ENCODE measurements around the gene TSN. TPM values are rescaled to one million over a fixed set of nuclear protein-coding genes. Genes with fewer than 3 reads are reported as not detected.

TSN gene
- total RNA-seq, 1 experiment from 2014 or later, result 70.4 TPM

DNA sequence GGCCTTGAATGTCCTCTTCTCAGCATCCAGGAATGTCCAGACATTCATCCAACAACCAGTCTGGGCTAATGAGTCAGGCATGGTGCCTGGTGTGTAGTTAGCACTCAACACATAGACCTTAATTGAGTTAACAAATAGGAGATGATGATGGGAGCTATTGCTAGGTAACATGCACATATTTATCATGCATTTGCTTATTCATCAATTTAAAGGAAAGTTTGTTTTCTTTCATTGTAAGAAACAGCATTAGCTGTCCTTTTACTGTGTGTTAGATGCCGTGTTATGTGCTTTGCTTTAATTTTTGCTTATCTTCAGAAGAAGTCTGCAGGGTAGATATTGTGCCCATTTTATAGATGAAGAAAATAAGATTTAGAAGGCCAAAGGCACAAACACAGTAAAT is 43.2 kb downstream of the TSN start:
- TF ChIP-seq, protein P1, sequence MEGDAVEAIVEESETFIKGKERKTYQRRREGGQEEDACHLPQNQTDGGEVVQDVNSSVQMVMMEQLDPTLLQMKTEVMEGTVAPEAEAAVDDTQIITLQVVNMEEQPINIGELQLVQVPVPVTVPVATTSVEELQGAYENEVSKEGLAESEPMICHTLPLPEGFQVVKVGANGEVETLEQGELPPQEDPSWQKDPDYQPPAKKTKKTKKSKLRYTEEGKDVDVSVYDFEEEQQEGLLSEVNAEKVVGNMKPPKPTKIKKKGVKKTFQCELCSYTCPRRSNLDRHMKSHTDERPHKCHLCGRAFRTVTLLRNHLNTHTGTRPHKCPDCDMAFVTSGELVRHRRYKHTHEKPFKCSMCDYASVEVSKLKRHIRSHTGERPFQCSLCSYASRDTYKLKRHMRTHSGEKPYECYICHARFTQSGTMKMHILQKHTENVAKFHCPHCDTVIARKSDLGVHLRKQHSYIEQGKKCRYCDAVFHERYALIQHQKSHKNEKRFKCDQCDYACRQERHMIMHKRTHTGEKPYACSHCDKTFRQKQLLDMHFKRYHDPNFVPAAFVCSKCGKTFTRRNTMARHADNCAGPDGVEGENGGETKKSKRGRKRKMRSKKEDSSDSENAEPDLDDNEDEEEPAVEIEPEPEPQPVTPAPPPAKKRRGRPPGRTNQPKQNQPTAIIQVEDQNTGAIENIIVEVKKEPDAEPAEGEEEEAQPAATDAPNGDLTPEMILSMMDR (conservative IDR thresholded peaks at IDR 0.05), result no peak
- no peak for TF ChIP-seq EZH2 (IDR thresholded peaks at IDR 0.05; ENCODE audit: low read depth)
- no peak overlapping the region for H3K4me2 ChIP-seq
- ChIA-PET CTCF (no interaction called here), POLR2A (ENCODE audit: unreplicated experiment) (interaction anchor here (0.6 kb wide), 1 partner anchor 43 kb away, joined by 3 read pairs; no protein-coding TSS in a partner anchor)
- H4K20me1 ChIP-seq (ENCODE audit: insufficient read depth), result no peaks in the 10 kb centered on the region
- no peaks in the 10 kb centered on the region for H3F3A ChIP-seq (ENCODE audit: insufficient read depth, low read depth)
- no peak for DNase-seq
- no TSS peak for BruUV-seq (replicated peaks)
- H3K79me2 ChIP-seq (ENCODE audit: low read depth), result no peaks in the 10 kb centered on the region
- H3K27ac ChIP-seq, result no peak overlapping the region
- H3K9me3 ChIP-seq (ENCODE audit: insufficient read depth, low read depth), result peaks cover 4% of the 10 kb centered on the region; the same call in 1 of the 2 replicates
- no peak overlapping the region for H2AFZ ChIP-seq
- peaks cover 94% of the 10 kb centered on the region for H3K27me3 ChIP-seq (ENCODE audit: insufficient read depth, low read depth)
- no peaks in the 10 kb centered on the region; the same call in 1 of the 2 replicates for H3K9me2 ChIP-seq (ENCODE audit: insufficient read depth)
- H3K4me1 ChIP-seq (replicated peaks; ENCODE audit: insufficient read depth), result no peaks in the 10 kb centered on the region
- H3K4me3 ChIP-seq, result no peak overlapping the region
- intact Hi-C loops (cut with micrococcal nuclease; ENCODE audit: unreplicated experiment), result no loop called here
- H3K36me3 ChIP-seq (ENCODE audit: low read depth), result no peaks in the 10 kb centered on the region

DNA sequence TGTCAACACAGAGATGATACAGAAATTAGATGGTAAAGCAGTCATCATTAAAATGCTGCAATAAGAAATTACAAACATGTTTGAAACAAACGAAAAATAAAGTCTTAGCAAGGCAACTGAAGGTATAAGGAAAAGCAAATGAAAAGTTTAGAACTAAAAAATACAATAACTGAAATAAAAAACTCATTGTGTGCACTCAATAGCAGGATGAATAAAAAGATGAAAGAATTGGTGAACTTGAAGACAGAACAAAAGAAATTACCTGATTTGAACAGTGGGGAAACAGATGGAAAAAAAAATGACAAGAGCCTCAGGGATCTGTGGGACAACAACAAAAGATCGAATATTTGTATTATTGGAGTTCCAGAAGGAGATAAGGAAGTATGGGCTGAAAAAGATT is 46.5 kb downstream of the TSN start:
- ChIA-PET CTCF (no interaction called here), POLR2A (ENCODE audit: unreplicated experiment) (no interaction called here)
- TF ChIP-seq, protein P1 (conservative IDR thresholded peaks at IDR 0.05), result no peak
- TF ChIP-seq EZH2 (IDR thresholded peaks at IDR 0.05; ENCODE audit: low read depth), result no peak
- DNase-seq, result no peak
- Histone ChIP-seq H3K36me3 (ENCODE audit: low read depth) (no peaks in the 10 kb centered on the region), H3K27me3 (ENCODE audit: insufficient read depth, low read depth) (peaks cover 92% of the 10 kb centered on the region), H4K20me1 (ENCODE audit: insufficient read depth) (no peaks in the 10 kb centered on the region), H3K9me2 (ENCODE audit: insufficient read depth) (no peaks in the 10 kb centered on the region; the same call in 1 of the 2 replicates), H3K4me2 (no peak overlapping the region), H3K79me2 (ENCODE audit: low read depth) (no peaks in the 10 kb centered on the region), H3K27ac (no peak overlapping the region), H3K4me1 (replicated peaks; ENCODE audit: insufficient read depth) (no peaks in the 10 kb centered on the region), H3F3A (ENCODE audit: insufficient read depth, low read depth) (no peaks in the 10 kb centered on the region), H2AFZ (no peak overlapping the region), H3K4me3 (no peak overlapping the region), H3K9me3 (ENCODE audit: insufficient read depth, low read depth) (peaks cover 4% of the 10 kb centered on the region; the same call in 1 of the 2 replicates)
- BruUV-seq (replicated peaks), result no TSS peak
- intact Hi-C loops (cut with micrococcal nuclease; ENCODE audit: unreplicated experiment), result no loop called here

DNA sequence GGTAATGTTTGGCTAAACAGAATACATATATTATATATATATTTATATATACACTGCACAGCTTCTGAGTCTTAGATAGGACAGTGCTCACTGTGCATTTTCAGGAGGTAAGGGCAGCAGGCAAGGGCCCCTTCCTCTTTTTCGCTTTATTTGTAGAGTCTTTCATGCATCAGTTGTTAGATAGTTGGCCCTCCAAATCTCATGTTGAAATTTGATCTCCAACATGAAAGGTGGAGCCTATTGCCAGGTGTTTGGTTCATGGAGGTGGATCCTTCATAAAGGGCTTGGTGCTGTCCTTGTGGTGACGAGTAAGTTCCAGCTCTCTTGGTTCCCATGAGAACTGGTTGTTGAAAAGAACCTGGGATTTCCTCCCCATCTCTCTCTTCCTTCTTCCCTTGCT is 48.1 kb downstream of the TSN start:
- H3K27me3 ChIP-seq (ENCODE audit: insufficient read depth, low read depth), result peaks cover 95% of the 10 kb centered on the region
- peaks cover 4% of the 10 kb centered on the region; the same call in 1 of the 2 replicates for H3K9me3 ChIP-seq (ENCODE audit: insufficient read depth, low read depth)
- H3K36me3 ChIP-seq (ENCODE audit: low read depth), result no peaks in the 10 kb centered on the region
- CTCF ChIA-PET, result interaction anchor here (0.6 kb wide), 1 partner anchor 302 kb away, joined by 3 read pairs; no protein-coding TSS in a partner anchor
- intact Hi-C loops (cut with micrococcal nuclease; ENCODE audit: unreplicated experiment), result no loop called here
- TF ChIP-seq EZH2 (IDR thresholded peaks at IDR 0.05; ENCODE audit: low read depth), result no peak
- TF ChIP-seq, protein P1 (conservative IDR thresholded peaks at IDR 0.05), result no peak
- no peaks in the 10 kb centered on the region for H3K4me1 ChIP-seq (replicated peaks; ENCODE audit: insufficient read depth)
- no peaks in the 10 kb centered on the region; the same call in 1 of the 2 replicates for H3K9me2 ChIP-seq (ENCODE audit: insufficient read depth)
- H3K4me2 ChIP-seq, result no peak overlapping the region
- BruUV-seq (replicated peaks), result no TSS peak
- no peaks in the 10 kb centered on the region for H3F3A ChIP-seq (ENCODE audit: insufficient read depth, low read depth)
- no peak overlapping the region for H3K27ac ChIP-seq
- no peak overlapping the region for H2AFZ ChIP-seq
- no peak for DNase-seq
- H3K4me3 ChIP-seq, result no peak overlapping the region
- no peaks in the 10 kb centered on the region for H3K79me2 ChIP-seq (ENCODE audit: low read depth)
- POLR2A ChIA-PET (ENCODE audit: unreplicated experiment), result no interaction called here
- no peaks in the 10 kb centered on the region for H4K20me1 ChIP-seq (ENCODE audit: insufficient read depth)

All from PC-9 (cell line).